ENCODE results near the gene KCTD13. TPM values are rescaled to one million over a fixed set of nuclear protein-coding genes. Genes with fewer than 3 reads are reported as not detected.
"Not testable (repeated sequence)": the region's sequence is repeated elsewhere in the genome, so short reads cannot be mapped to it uniquely, and the experiment has no call there.

The KCTD13 gene
- total RNA-seq, 2 donors from 2014 or later = 29.2 to 37.1 TPM

GRCh38 chr16:29940656-29941055 lies 14.6 kb upstream of the KCTD13 start:
- Histone ChIP-seq H3K4me1 (ENCODE audit: control insufficient read depth in 1 of 2, low read depth in 2 of 2) (no peaks in the 10 kb centered on the region), H3K27me3 (replicated peaks; ENCODE audit: insufficient read depth) (no peaks in the 10 kb centered on the region), H3K9me3 (no peaks in the 10 kb centered on the region), H3K27ac (no peak overlapping the region), H3K4me3 (no peak overlapping the region), H3K36me3 (no peaks in the 10 kb centered on the region)
- ATAC-seq (ENCODE audit: insufficient number of reproducible peaks, low FRiP score, low read depth) (no peak), DNase-seq (ENCODE audit: low spot score) (no peak)
- no peak for TF ChIP-seq CTCF (IDR thresholded peaks at IDR 0.05)

GRCh38 chr16:29931750-29932149 lies 5.7 kb upstream of the KCTD13 start:
- H3K4me3 ChIP-seq = not testable (repeated sequence)

GRCh38 chr16:29927070-29927905 lies 1.3 kb upstream of the KCTD13 start:
- DNase-seq (ENCODE audit: low spot score) (no peak), ATAC-seq (ENCODE audit: insufficient number of reproducible peaks, low FRiP score, low read depth) (no peak)
- H3K27me3 ChIP-seq (replicated peaks; ENCODE audit: insufficient read depth) = no peaks in the 10 kb centered on the region
- H3K36me3 ChIP-seq = peaks cover 4% of the 10 kb centered on the region
- H3K4me1 ChIP-seq (ENCODE audit: control insufficient read depth in 1 of 2, low read depth in 2 of 2) = peaks cover 6 to 21% of the 10 kb centered on the region in 2 donors
- no peaks in the 10 kb centered on the region for H3K9me3 ChIP-seq
- peak overlapping the region; percentile 73 to 79 for H3K27ac ChIP-seq
- TF ChIP-seq CTCF (IDR thresholded peaks at IDR 0.05) = no peak
- peak overlapping the region; percentile 93 for H3K4me3 ChIP-seq

More at GRCh38 chr16:29931750-29932149, 5.7 kb upstream of the KCTD13 start:
- H3K27ac ChIP-seq; ATAC-seq (ENCODE audit: insufficient number of reproducible peaks, low FRiP score, low read depth); H3K9me3 ChIP-seq; H3K27me3 ChIP-seq (replicated peaks; ENCODE audit: insufficient read depth); H3K4me1 ChIP-seq (ENCODE audit: control insufficient read depth in 1 of 2, low read depth in 2 of 2); H3K36me3 ChIP-seq; DNase-seq (ENCODE audit: low spot score): not testable (repeated sequence)

DNA sequence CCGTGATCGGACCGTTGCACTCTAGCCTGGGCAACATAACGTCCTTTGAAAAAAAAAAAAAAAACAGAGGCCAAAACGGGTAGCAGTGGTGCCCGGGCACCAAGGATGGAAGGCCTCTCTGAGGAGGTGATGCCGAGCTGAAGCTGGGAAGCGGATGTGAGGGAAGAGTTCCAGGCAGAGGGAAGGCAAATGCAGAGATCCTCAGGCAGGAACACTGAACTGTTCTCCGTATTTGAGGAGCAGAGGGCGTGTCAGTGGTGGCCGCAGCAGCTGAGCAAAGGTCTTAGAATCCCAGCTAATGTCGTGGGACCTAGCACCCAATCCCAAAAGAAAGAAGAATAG lies 656 bp upstream of the KCTD13 start:
- H3K27ac ChIP-seq = peak overlapping the region; percentile 73 to 79
- no peak for DNase-seq (ENCODE audit: low spot score)
- H3K27me3 ChIP-seq (replicated peaks; ENCODE audit: insufficient read depth) = no peaks in the 10 kb centered on the region
- peaks cover 6 to 21% of the 10 kb centered on the region in 2 donors for H3K4me1 ChIP-seq (ENCODE audit: control insufficient read depth in 1 of 2, low read depth in 2 of 2)
- ATAC-seq (ENCODE audit: insufficient number of reproducible peaks, low FRiP score, low read depth) = no peak
- no peak for TF ChIP-seq CTCF (IDR thresholded peaks at IDR 0.05)
- H3K4me3 ChIP-seq = peak overlapping the region; percentile 93
- peaks cover 6% of the 10 kb centered on the region for H3K36me3 ChIP-seq
- H3K9me3 ChIP-seq = no peaks in the 10 kb centered on the region

- Histone ChIP-seq H3K27ac (no peak overlapping the region), H3K36me3 (peaks cover 8% of the 10 kb centered on the region), H3K4me1 (ENCODE audit: control insufficient read depth in 1 of 2, low read depth in 2 of 2) (peaks cover 6 to 21% of the 10 kb centered on the region in 2 donors), H3K27me3 (replicated peaks; ENCODE audit: insufficient read depth) (no peaks in the 10 kb centered on the region), H3K4me3 (peak overlapping the region; percentile 93), H3K9me3 (no peaks in the 10 kb centered on the region)
- ATAC-seq (ENCODE audit: insufficient number of reproducible peaks, low FRiP score, low read depth) = no peak
- DNase-seq (ENCODE audit: low spot score) = no peak
- TF ChIP-seq CTCF (IDR thresholded peaks at IDR 0.05) = no peak
These were observed 795 bp downstream of the KCTD13 start for GRCh38 chr16:29925105-29925756.

Data from thoracic aorta (tissue), 2 donors.